ENCODE results near the gene GLIS1. TPM values are rescaled to one million over a fixed set of nuclear protein-coding genes. Genes with fewer than 3 reads are reported as not detected.

Gene GLIS1
- polyA plus RNA-seq, 3 donors: 2.2 to 4.8 (median 3.2) TPM

DNA sequence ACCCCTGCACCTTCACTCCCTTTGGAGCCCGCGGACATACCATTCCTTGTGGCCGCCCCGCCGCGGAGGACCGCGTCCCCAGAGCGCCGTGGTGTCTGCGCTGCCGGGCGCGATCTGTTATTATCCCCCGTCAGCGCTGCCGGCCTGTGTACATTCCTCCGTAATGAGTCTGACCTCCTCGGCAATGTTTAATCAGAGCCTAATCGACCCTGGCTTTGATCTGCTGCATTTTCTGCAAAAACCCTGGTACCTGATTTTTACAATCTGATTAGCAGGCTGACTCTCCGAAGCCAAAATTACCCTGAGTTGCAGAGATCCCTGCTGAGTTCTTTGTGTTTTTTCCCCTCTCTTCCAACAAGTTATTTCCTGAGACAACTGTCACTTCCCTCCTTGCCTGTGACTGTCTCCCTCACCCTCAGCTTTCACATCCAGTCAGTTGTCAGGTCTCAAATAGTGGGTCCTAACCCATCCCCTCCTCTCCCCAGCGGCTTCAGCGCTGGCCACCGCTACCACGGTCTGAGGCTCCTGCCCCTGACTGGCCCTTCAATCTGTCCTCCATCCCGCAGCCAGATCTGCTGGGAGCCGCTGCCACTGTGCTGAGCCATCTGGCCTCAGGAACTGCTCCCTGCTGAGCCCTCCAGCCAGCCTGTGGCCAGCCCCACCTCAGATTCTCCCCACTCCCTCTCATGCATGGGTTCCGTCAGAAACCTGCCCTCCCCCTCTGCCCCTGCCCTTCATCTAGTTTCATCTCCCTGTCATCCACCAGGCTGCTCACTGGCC, 53.5 kb downstream of the GLIS1 start:
- DNase-seq (ENCODE audit: extremely low read depth in 1 of 11, low read depth in 9 of 11, low spot score in 4 of 11): no peak

DNA sequence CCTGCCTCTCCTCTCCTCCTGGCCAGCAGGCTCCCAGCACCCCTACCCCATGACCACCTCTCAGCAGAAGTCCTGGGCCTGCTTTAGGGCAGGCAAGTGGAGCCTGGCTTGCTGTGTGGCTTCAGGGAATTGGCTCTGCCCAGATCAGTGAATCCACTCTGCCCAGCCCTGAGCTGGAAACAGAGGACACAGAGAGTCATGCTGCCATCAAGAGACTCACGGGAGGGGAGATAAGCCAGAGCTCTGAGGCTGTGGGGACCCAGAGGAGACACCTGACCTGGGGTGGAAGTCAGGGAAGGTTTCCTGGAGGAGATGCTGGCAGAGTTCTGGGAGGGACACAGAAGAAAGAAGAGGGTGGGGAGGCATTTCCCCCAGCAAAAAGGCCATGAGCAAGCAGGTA, 54.2 kb downstream of the GLIS1 start:
- no peak for DNase-seq (ENCODE audit: extremely low read depth in 1 of 11, low read depth in 9 of 11, low spot score in 4 of 11)

- no peak for DNase-seq (ENCODE audit: extremely low read depth in 1 of 11, low read depth in 9 of 11, low spot score in 4 of 11)
Observed at GRCh38 chr1:53683986-53684740, 54.8 kb downstream of the GLIS1 start.

GRCh38 chr1:53682881-53683280, 56.1 kb downstream of the GLIS1 start:
- no peak for DNase-seq (ENCODE audit: extremely low read depth in 1 of 11, low read depth in 9 of 11, low spot score in 4 of 11)

- peak in 2 of 11 donors; percentile 33 to 65 for DNase-seq (ENCODE audit: extremely low read depth in 1 of 11, low read depth in 9 of 11, low spot score in 4 of 11)
Observed at GRCh38 chr1:53681977-53682685, 56.8 kb downstream of the GLIS1 start.

DNA sequence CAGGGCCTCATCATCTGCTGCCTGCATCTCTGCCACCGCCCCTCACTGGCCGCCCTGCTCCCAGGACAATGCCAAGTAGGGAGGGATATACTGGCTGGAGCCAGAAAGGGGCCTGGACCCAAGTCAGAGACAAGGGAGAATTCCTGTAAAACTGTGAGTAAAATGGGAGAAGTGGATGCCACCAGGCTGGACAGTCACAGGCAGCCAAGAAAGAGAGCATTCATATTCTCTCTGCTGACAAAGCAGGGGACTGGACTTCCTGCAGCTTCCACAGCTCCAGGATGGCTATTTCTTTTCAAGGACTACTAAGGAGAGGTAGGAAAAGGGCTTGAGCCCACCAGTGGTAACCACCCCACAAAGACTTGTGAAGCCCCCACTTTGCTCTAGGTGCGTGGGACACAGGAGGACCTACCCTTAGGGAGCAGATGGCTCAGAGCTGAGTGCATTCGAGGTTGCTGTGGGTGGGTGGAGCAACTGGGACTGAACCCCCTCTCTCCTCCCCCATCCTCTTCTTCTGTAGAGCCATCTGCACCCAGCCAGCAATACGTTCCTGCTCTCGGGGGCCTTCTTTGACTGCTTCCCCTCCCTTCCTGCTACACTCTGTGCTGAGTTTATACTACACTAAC, 57.5 kb downstream of the GLIS1 start:
- DNase-seq (ENCODE audit: extremely low read depth in 1 of 11, low read depth in 9 of 11, low spot score in 4 of 11): no peak

DNA sequence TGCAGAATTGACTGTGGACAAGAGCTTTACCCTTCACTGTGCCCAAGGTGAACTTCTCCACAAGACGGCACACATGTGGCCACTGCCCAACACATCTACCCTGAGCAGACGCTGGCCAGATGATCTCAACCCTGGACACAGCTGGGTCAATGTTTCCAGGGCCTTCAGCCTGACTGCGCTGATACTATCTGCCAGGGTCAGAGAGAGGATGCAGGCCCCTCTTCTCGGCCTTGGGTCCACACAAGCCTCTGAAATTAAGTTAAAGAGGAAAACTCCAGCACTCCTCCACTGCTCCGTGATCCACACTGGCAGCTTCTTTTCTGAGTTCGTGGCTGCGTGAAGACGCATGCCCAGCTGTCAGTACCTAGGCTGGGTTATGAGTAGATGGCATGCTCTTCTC, 58.1 kb downstream of the GLIS1 start:
- DNase-seq (ENCODE audit: extremely low read depth in 1 of 11, low read depth in 9 of 11, low spot score in 4 of 11): no peak

GRCh38 chr1:53678938-53679825, 59.8 kb downstream of the GLIS1 start:
- DNase-seq (ENCODE audit: extremely low read depth in 1 of 11, low read depth in 9 of 11, low spot score in 4 of 11): no peak

GRCh38 chr1:53678507-53678906, 60.5 kb downstream of the GLIS1 start:
- no peak for DNase-seq (ENCODE audit: extremely low read depth in 1 of 11, low read depth in 9 of 11, low spot score in 4 of 11)

DNA sequence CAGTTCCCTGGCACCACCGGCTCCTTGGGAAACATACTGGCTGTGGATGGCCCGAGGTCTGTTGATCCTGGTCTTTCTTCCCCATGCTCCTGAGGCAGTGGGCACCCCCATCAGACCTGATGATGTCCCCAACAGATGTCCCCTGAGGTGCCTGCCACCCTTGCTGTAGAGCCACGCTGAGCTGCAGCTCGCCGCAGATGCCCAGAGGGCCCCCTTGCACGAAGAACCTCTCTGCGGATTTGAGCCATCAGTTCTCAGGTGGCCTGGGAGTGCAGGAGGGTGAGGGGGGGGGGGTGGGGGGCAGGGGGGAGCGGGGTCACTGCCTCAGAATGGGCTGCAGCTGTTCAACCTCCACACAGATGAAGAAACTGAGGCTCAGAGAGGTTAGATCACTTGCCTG, 60.9 kb downstream of the GLIS1 start:
- no peak for DNase-seq (ENCODE audit: extremely low read depth in 1 of 11, low read depth in 9 of 11, low spot score in 4 of 11)

DNA sequence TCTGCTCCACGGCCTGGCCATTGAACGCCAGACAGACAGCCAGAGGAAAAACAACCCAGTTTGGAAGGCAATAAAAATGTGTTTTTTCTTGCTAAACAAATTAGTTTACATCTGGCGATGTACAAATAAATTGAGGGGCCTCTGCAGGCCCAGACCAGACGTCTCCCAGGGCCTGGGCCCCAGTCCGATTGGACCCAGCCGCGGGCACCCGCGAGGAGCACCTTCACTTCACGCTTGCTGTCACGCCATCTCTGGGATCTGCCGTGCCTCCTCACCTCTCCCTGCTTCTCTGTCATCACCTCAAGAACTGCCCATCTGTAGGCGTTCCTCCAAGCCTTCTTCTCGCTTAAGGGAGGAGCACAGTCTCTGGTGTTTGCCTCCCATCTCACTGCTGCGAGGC, 61.5 kb downstream of the GLIS1 start:
- no peak for DNase-seq (ENCODE audit: extremely low read depth in 1 of 11, low read depth in 9 of 11, low spot score in 4 of 11)

DNA sequence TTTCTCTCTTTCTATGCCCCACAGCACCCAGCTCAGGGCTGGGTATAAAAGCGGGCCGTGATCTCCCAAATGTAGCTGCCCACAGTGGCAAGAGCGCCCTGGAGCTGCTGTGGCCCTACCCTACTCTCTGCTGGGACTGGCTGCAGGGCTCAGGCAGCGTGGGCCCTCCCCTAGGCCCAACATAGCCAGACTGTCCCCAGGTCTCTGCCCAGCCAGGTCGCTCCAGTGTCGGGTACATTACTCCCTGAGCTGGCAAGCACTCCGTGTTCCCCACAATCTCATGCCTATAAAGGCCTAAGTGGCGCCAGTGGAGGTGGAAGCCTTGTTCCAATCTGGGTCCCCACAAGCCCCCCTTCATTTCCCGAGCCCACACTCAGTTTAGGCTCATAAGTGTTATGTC, 66.2 kb downstream of the GLIS1 start:
- DNase-seq (ENCODE audit: extremely low read depth in 1 of 11, low read depth in 9 of 11, low spot score in 4 of 11): no peak

DNA sequence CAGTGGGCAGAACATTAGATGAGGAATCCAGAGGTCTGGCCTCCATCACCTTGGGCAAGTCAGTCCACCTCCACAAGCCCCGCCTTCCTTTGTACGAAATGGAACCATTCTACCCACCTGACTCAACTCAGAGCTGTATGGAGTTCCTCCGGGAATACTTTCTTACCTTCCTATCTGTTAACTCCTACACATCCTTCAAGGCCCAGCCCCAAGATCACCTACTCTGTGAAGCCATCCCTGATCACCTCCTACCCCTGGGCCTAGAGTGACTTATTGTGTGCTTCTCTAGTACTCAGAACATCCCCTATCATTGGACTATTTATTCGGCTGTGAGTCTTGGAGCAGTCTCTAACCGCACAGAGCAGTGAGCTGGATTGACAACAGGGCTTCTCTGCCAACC, 66.7 kb downstream of the GLIS1 start:
- no peak for DNase-seq (ENCODE audit: extremely low read depth in 1 of 11, low read depth in 9 of 11, low spot score in 4 of 11)

- DNase-seq (ENCODE audit: extremely low read depth in 1 of 11, low read depth in 9 of 11, low spot score in 4 of 11): no peak
Observed at GRCh38 chr1:53669621-53670191, 69.3 kb downstream of the GLIS1 start.

DNA sequence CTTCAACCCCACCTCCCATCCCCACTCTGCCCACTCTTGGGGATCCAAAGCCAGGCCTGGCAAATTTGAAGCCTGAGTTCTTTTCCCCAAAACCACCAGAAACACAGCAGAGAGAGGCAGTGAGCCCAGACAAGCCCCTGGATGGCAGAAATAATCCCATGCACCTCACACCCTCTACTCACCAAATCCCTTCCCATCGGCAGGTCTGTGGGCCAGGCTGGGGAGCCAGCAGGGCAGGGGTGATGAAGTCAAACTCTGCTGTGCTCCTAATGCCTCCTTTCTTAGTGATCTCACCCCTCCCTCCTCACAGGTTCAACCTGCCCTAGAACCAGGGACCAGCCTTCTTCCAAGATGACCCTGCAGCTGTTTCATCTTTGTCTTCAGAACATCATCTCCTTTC, 72.4 kb downstream of the GLIS1 start:
- DNase-seq (ENCODE audit: extremely low read depth in 1 of 11, low read depth in 9 of 11, low spot score in 4 of 11): no peak

GRCh38 chr1:53665996-53666395, 73.0 kb downstream of the GLIS1 start:
- DNase-seq (ENCODE audit: extremely low read depth in 1 of 11, low read depth in 9 of 11, low spot score in 4 of 11): no peak

- no peak for DNase-seq (ENCODE audit: extremely low read depth in 1 of 11, low read depth in 9 of 11, low spot score in 4 of 11)
Observed at GRCh38 chr1:53663529-53664300, 75.2 kb downstream of the GLIS1 start.

DNA sequence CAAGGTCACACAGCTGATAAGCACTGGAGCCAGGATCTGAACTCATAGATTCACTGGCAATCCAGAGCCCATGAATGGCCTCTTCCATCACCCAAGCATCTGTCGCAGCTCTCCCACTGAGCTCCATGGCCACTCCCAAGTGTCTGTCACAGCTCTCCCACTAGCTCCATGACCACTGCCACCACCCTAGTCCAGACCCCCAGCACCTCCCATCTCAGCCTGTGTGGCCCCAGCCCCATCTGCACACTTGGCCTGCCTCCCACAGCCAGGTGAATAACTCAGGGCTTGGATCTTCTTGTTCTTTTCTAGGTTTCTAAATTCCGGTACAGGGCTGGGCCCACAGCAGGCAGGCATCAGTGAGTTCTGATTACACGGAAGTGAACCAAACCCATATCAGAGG, 76.0 kb downstream of the GLIS1 start:
- no peak for DNase-seq (ENCODE audit: extremely low read depth in 1 of 11, low read depth in 9 of 11, low spot score in 4 of 11)
